ENCODE data around the gene COLGALT1.

The COLGALT1 gene

GRCh38 chr19:17605761-17606589, 50.5 kb downstream of the COLGALT1 start:
- TF ChIP-seq POLR2A (IDR thresholded peaks at IDR 0.05; ENCODE audit: low read length) (no peak), GATA1 (IDR thresholded peaks at IDR 0.05; ENCODE audit: low read depth, low read length) (no peak)
- peak; percentile 88 for DNase-seq

DNA sequence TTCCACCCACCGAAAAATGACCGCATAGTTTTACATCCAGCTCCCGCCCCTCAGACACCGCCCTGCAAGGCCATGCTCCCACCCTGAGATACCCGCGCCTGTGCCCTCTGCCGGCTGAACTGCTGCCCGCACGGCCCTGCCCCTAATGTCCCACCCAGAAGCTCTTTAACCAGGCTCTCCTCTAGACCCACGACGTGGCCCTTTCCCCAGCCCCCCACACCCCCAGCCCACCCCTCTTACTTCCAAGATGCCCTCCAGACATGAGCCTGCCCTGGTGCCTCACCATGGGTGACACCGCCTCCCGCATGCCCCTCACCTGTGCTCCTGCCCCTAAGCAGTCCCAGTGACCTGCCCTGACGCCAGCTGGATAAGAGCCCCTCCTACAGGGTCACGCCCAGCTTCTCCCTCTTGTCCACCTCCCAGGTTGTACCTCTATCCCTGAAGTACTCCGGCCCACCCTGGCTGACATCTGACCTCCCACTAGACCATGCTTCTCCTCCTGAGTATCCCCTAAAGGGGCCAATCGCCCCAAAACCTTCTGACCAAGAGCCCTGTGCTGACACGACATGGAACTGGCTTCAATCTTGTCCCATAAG, 51.2 kb downstream of the COLGALT1 start:
- TF ChIP-seq GATA1 (IDR thresholded peaks at IDR 0.05; ENCODE audit: low read depth, low read length) = no peak
- DNase-seq = no peak

- DNase-seq = no peak
- TF ChIP-seq POLR2A (IDR thresholded peaks at IDR 0.05; ENCODE audit: low read length) (no peak), GATA1 (IDR thresholded peaks at IDR 0.05; ENCODE audit: low read depth, low read length) (no peak)
These were observed 52.5 kb downstream of the COLGALT1 start for GRCh38 chr19:17607936-17608335.

GRCh38 chr19:17610384-17610783, 54.9 kb downstream of the COLGALT1 start:
- TF ChIP-seq GATA1 (IDR thresholded peaks at IDR 0.05; ENCODE audit: low read depth, low read length) (no peak), POLR2A (IDR thresholded peaks at IDR 0.05; ENCODE audit: low read length) (no peak)
- DNase-seq = peak in 1 of 2 experiments; percentile 27

- DNase-seq = no peak
- TF ChIP-seq POLR2A (IDR thresholded peaks at IDR 0.05; ENCODE audit: low read length) (no peak), GATA1 (IDR thresholded peaks at IDR 0.05; ENCODE audit: low read depth, low read length) (no peak)
These were observed 56.2 kb downstream of the COLGALT1 start for GRCh38 chr19:17611462-17612244.

DNA sequence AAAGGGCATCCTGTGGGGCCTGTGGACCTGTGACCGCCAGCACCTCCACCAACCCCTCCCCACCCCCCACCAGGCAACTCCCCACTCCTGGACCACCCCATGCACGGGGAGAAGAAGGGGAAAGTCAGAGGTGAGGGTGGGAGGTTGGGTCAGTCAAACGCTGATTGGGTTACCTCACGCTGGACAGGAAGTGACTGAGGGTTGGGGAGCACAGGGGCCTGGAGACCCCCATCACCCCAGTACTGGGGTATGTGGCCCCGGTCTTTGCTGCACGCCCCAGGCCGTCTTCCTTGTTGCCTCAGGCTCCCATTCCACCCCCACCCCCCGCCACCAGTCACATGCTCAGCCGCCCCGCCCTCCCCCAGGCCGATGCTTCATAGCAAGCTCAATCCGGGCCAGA, 59.0 kb downstream of the COLGALT1 start:
- DNase-seq = no peak
- TF ChIP-seq POLR2A (IDR thresholded peaks at IDR 0.05; ENCODE audit: low read length) (no peak), GATA1 (IDR thresholded peaks at IDR 0.05; ENCODE audit: low read depth, low read length) (no peak)

GRCh38 chr19:17615889-17616685, 60.6 kb downstream of the COLGALT1 start:
- TF ChIP-seq GATA1 (IDR thresholded peaks at IDR 0.05; ENCODE audit: low read depth, low read length) (no peak), POLR2A (IDR thresholded peaks at IDR 0.05; ENCODE audit: low read length) (no peak)
- DNase-seq = no peak

DNA sequence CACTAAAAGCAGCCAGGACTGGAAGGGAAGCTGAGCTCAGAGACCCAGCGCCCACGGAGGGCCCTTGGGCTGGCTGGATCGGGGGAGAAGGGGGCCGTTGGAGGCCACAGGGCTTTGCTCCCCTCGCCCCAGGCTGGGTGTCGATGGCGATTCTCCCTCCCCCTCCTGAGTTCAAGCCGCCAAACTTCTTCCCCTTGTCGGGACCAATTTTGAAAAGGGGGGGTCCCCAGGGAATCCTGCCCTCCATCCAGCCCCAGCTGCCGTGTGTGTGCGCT, 61.2 kb downstream of the COLGALT1 start:
- DNase-seq = no peak
- no peak for TF ChIP-seq GATA1 (IDR thresholded peaks at IDR 0.05; ENCODE audit: low read depth, low read length)
- no peak for TF ChIP-seq POLR2A (IDR thresholded peaks at IDR 0.05; ENCODE audit: low read length)

GRCh38 chr19:17616961-17617806, 61.7 kb downstream of the COLGALT1 start:
- DNase-seq = peak; percentile 45 to 58
- TF ChIP-seq POLR2A (IDR thresholded peaks at IDR 0.05; ENCODE audit: low read length) (no peak), GATA1 (IDR thresholded peaks at IDR 0.05; ENCODE audit: low read depth, low read length) (no peak)

GRCh38 chr19:17617807-17618192, 62.4 kb downstream of the COLGALT1 start:
- no peak for DNase-seq
- TF ChIP-seq GATA1 (IDR thresholded peaks at IDR 0.05; ENCODE audit: low read depth, low read length) (no peak), POLR2A (IDR thresholded peaks at IDR 0.05; ENCODE audit: low read length) (no peak)

DNA sequence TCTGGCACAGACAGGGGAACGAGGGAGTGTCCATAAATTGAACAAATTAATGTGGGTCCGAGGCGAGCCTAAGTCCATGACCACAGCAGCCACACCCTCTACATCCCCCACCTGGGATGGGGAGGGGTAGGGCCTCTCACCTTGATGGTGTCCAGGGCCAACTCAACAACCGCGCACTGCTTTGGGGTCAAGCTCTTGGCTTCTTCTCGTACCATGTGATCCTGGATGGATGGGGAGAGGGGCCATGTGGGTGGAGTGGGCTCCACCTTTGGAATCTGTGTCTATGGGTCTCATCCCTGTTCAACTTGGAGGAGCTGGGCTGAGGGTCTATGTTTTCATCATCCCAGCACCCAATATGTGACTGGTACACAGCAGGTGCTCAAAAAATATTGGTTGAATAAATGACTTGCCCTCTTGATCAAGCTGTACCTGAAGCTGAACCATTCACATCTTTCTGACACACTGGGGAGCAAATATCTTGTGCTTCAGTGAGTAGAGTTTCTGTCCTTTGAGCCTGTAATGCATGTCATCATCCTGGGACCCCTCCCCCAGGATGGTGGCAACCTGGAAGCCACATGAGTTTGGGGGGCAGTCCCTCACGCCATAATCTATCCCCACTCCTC, 62.9 kb downstream of the COLGALT1 start:
- TF ChIP-seq POLR2A (IDR thresholded peaks at IDR 0.05; ENCODE audit: low read length) (no peak), GATA1 (IDR thresholded peaks at IDR 0.05; ENCODE audit: low read depth, low read length) (no peak)
- no peak for DNase-seq

- TF ChIP-seq GATA1 (IDR thresholded peaks at IDR 0.05; ENCODE audit: low read depth, low read length) = no peak
- no peak for TF ChIP-seq POLR2A (IDR thresholded peaks at IDR 0.05; ENCODE audit: low read length)
- DNase-seq = no peak
These were observed 63.5 kb downstream of the COLGALT1 start for GRCh38 chr19:17618936-17619335.

DNA sequence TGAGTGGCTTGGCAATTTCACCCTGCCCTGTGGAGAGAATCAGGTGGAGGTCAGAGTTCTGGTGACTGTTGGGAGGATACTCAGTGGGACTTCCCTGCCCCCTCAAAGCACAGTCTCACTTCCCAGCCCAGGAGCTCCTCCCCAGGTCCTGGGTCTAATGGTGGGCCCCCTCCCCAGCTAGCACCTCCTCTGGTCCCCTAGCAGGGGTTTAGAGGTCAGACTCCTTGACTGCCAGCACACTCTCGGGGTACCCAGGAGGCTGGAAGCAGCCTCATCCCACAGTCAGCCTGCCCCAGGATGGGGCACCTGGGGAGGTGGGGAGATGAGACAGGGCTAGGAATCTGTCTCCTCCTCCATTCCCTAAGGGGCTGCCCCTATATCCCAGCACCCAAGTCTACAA, 65.2 kb downstream of the COLGALT1 start:
- TF ChIP-seq GATA1 (IDR thresholded peaks at IDR 0.05; ENCODE audit: low read depth, low read length) (no peak), POLR2A (IDR thresholded peaks at IDR 0.05; ENCODE audit: low read length) (no peak)

More for the DNA sequence above, 65.2 kb downstream of the COLGALT1 start:
- DNase-seq = no peak
